ENCODE data around the gene LRCH1.

DNA sequence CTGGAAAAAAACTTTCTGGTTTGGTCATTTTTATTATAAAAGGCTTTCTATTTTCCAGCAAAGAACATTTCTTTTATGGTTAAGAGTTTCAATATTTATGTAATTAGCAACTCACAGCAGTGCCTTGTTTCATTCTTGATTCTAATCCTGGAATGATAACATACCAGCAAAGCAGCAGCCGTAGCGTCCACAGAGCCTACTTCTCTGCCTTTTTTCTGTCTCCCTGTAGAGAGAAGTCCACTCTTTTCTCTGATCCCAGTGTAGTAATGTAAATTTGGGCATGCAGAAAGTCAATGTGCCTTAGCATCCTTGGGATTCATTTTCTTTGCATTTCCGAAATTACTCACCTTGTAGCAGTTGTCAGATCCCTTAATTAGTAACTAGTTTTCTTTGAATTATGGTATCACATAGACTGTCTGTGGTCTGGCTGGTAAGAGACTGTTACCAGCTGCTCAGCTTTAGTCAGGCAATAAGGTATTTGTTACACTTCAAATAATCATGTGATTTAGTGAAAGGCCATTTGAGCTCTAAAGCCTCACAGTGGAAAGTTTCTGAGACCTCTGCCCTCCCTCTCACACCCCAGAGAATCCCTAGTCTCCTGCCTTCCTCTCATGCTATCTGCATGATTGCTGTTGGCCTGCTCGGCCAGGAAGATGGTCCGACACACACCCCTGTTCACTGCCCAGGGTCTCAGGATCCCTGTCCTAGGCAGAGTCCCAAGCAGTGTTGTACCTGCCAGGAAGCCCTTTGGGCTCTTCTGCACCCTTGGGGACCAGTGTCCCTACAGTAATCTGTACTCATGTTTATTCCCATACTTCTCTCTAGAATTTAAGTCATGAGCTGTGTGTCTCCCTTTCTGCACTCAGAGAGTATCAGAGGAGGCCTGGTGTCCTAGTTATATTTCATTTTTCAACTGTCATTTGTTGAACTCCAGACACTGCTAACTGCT, 86.3 kb downstream of the LRCH1 start:
- TF ChIP-seq, protein P1, sequence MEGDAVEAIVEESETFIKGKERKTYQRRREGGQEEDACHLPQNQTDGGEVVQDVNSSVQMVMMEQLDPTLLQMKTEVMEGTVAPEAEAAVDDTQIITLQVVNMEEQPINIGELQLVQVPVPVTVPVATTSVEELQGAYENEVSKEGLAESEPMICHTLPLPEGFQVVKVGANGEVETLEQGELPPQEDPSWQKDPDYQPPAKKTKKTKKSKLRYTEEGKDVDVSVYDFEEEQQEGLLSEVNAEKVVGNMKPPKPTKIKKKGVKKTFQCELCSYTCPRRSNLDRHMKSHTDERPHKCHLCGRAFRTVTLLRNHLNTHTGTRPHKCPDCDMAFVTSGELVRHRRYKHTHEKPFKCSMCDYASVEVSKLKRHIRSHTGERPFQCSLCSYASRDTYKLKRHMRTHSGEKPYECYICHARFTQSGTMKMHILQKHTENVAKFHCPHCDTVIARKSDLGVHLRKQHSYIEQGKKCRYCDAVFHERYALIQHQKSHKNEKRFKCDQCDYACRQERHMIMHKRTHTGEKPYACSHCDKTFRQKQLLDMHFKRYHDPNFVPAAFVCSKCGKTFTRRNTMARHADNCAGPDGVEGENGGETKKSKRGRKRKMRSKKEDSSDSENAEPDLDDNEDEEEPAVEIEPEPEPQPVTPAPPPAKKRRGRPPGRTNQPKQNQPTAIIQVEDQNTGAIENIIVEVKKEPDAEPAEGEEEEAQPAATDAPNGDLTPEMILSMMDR (optimal IDR thresholded peaks at IDR 0.05 in 1 of 3, IDR thresholded peaks at IDR 0.05 in 1 of 3, conservative IDR thresholded peaks at IDR 0.05 in 1 of 3; ENCODE audit: extremely low read depth in 1 of 3, insufficient read depth in 2 of 3, low read length in 3 of 3), result no peak
- TF ChIP-seq EZH2 (IDR thresholded peaks at IDR 0.05; ENCODE audit: low read length), result no peak
